ENCODE data around the gene HTR1B.

DNA sequence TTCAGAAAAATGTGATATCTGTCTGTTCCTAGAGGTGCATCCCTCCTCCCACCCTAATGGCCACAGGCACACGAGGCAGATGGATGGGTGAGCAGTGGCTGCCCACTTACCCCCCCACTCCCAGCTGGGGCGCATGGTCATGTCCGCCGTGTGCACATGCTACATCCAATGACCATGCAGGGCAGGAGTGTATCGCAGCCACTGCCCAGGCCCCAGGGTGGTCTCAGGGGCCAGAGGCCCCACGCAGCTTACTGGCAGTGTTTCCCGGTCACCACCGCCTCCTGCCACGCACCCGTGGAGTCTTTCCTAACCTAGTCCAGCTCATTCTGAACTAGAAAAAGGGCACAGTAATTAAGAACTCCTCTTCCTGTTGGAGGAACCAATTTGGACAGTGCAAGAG lies 11.7 kb upstream of the HTR1B start:
- TF ChIP-seq POLR2A (IDR thresholded peaks at IDR 0.05; ENCODE audit: low read depth, low read length) (no peak), POLR2AphosphoS5 (IDR thresholded peaks at IDR 0.05; ENCODE audit: low read depth, low read length) (no peak), TAF1 (IDR thresholded peaks at IDR 0.05; ENCODE audit: borderline replicate concordance, low read depth, low read length) (no peak)

All from GM12892 (cell line).